ENCODE results near the gene MAZ.

The MAZ gene

DNA sequence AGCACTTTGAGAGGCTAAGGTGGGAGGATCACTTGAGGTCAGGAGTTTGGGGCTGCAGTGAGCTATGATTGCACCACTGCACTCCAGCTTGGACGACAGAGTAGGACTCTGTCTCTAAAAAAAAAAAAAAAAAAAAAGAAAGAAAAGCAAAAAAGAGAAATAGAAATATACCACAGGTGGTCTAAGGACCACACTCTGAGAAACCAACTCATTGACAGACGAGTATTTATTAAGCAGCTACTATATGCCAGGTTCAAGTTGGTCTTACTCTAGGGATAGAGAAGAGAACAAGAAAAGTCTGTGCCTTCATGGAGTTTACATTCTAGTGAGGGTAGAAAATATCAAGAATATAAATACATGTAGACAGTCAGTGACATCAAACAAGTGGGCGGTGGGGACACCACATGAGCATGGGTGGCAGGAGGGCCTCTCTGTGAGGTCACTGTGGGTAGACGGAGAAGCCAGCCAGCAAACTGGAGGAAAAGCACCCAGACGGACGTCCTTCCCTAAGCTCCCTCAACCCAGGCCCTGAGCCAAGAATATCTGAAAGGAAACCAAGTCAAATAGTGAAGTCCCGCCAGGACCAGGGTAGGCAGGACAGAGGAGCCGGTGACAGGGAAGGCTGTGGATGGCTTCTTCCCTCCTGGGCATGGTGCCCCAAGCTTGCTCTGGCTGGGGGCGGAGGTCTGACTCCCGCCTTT, 52.0 kb downstream of the MAZ start:
- DNase-seq, result no peak

DNA sequence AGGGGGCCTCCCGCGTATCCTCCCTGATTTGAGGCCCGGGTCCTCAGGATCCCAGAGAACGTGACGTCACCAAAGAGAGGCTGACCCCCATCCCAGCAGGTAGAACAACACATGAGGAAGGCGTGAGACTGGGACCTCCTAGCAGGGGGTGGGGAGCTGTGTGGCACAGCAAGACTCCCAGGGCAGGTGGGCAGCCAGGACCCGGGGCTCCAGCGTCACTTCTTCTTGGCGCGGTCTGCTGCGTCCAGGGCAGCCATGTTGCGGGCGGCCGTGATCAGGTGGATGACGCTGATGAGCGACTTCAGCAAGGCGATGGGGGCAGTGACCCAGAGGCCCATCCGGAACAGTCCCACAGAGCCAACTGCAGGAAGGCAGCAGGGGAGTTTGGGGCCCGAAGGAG, 52.6 kb downstream of the MAZ start:
- DNase-seq, result no peak

DNA sequence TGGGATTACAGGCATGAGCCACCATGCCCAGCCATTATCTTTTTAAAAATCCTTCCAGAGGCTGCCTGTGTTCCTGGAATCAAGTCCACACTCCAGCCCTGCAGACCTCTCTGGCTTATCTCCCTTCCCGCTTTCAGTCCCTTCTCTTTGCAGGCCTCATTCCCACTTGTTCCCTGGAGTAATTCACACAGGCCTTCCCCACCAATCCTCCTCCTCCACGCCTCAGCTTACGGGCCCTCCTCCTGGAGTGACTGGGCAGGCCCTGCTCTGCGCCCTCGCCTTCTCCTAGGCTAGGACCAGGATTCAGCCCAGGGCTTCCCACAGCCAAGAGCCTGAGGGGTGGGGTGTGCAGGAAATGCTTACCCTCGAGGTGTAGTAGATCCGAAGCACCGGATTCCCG, 53.9 kb downstream of the MAZ start:
- DNase-seq, result no peak

Data from femur (tissue), 1 donor.